GM23338 (cell line): Measurements from ENCODE around the gene EMC1. TPM values are rescaled to one million over a fixed set of nuclear protein-coding genes. Genes with fewer than 3 reads are reported as not detected.

ENCODE experiments used
- ATAC-seq: fragments of 200-7000 bp; cut with Tn5 transposase; 3 replicates; pipeline ENCODE4 v1.9.1; 2020
- DNase-seq: peaks from one replicate; pipeline ENCODE4 v3.0.0-alpha.2; 2015; ENCODE audit warnings: low spot score
- H2AFZ ChIP-seq: fragments of 200-600 bp; sonication (generic); 2 replicates; pipeline ENCODE4 v1.8.0; 2016; ENCODE audit warnings: antibody characterized with exemption, mild to moderate bottlenecking, moderate library complexity
- H3F3A ChIP-seq: fragments of 200-600 bp; sonication (generic); replicated peaks from 2 replicates; pipeline ENCODE4 v1.8.0; 2017; ENCODE audit warnings: antibody characterized with exemption, mixed run types, low read depth
- H3K27ac ChIP-seq: fragments of 200-600 bp; sonication (generic); 2 replicates; pipeline ENCODE4 v1.6.1; 2016; ENCODE audit warnings: low read depth
- H3K27me3 ChIP-seq: fragments of 200-600 bp; sonication (generic); 2 replicates; pipeline ENCODE4 v1.8.0; 2016; ENCODE audit warnings: mild to moderate bottlenecking, mixed run types, moderate library complexity; ENCODE audit not compliant: insufficient read depth
- H3K36me3 ChIP-seq: fragments of 200-600 bp; sonication (generic); 2 replicates; pipeline ENCODE4 v1.8.0; 2016; ENCODE audit warnings: mild to moderate bottlenecking; ENCODE audit not compliant: insufficient read depth
- H3K4me1 ChIP-seq: fragments of 200-600 bp; sonication (generic); 2 replicates; pipeline ENCODE4 v1.8.0; 2016; ENCODE audit warnings: mild to moderate bottlenecking, moderate library complexity; ENCODE audit not compliant: insufficient read depth
- H3K4me2 ChIP-seq: fragments of 200-600 bp; sonication (generic); 2 replicates; pipeline ENCODE4 v1.7.1; 2017; ENCODE audit warnings: mixed run types
- H3K4me3 ChIP-seq: fragments of 200-600 bp; sonication (generic); 2 replicates; pipeline ENCODE4 v1.6.1; 2016; ENCODE audit warnings: mixed run types
- H3K79me2 ChIP-seq: fragments of 200-600 bp; sonication (generic); replicated peaks from 2 replicates; pipeline ENCODE4 v1.8.0; 2017; ENCODE audit warnings: mild to moderate bottlenecking; ENCODE audit not compliant: insufficient read depth
- H3K9me2 ChIP-seq: fragments of 200-600 bp; sonication (generic); 2 replicates; pipeline ENCODE4 v1.8.0; 2017; ENCODE audit not compliant: insufficient read depth
- H4K20me1 ChIP-seq: fragments of 200-600 bp; sonication (generic); replicated peaks from 2 replicates; pipeline ENCODE4 v1.8.0; 2017; ENCODE audit warnings: mild to moderate bottlenecking; ENCODE audit not compliant: insufficient read depth
- H3K27ac Mint-ChIP-seq: 2 replicates; pipeline ENCODE4 v1.8.0; 2020; ENCODE audit warnings: inconsistent platforms, mild to moderate bottlenecking, moderate library complexity, mixed read lengths
- H3K27me3 Mint-ChIP-seq: 3 replicates; pipeline ENCODE4 v1.8.0; 2022; ENCODE audit warnings: low read depth, mild to moderate bottlenecking, moderate library complexity, mixed read lengths, inconsistent platforms; ENCODE audit not compliant: insufficient read depth, poor library complexity
- H3K36me3 Mint-ChIP-seq: 3 replicates; pipeline ENCODE4 v1.8.0; 2021; ENCODE audit warnings: low read depth, mild to moderate bottlenecking, inconsistent platforms, moderate library complexity, mixed read lengths
- H3K4me1 Mint-ChIP-seq: 3 replicates; pipeline ENCODE4 v1.8.0; 2020; ENCODE audit warnings: mild to moderate bottlenecking, inconsistent platforms, mixed read lengths
- H3K4me3 Mint-ChIP-seq: 3 replicates; pipeline ENCODE4 v1.8.0; 2021; ENCODE audit warnings: moderate library complexity, mild to moderate bottlenecking, inconsistent platforms, mixed read lengths
- H3K9me3 Mint-ChIP-seq: 3 replicates; pipeline ENCODE4 v1.8.0; 2020; ENCODE audit warnings: moderate library complexity, mild to moderate bottlenecking, inconsistent platforms, mixed read lengths
- CREB1 ChIP-seq: fragments of 250-450 bp; sonication (Bioruptor Pico); IDR thresholded peaks from 2 replicates; pipeline ENCODE4 v1.5.0; 2020; ENCODE audit warnings: low read depth, mild to moderate bottlenecking, moderate library complexity
- CTCF ChIP-seq, 2 experiments: fragments of 200-600 bp in 1 of 2; sonication (generic) in 1 of 2; conservative IDR thresholded peaks; 2 replicates each; pipeline versions ENCODE4 v1.5.1 to v1.6.1; 2016 to 2017; ENCODE audit warnings: antibody characterized with exemption in 2 of 2, low read depth in 2 of 2, mild to moderate bottlenecking in 2 of 2, moderate library complexity in 1 of 2
- ETS1 ChIP-seq: IDR thresholded peaks from 2 replicates; pipeline ENCODE4 v1.6.1; 2016; ENCODE audit warnings: antibody characterized with exemption
- EZH2 ChIP-seq: fragments of 200-600 bp; sonication (generic); IDR thresholded peaks from one replicate; pipeline ENCODE4 v1.8.0; 2017; ENCODE audit warnings: antibody characterized with exemption, mild to moderate bottlenecking, low read depth; ENCODE audit not compliant: unreplicated experiment
- EZH2phosphoT487 ChIP-seq: fragments of 200-600 bp; sonication (generic); IDR thresholded peaks from one replicate; pipeline ENCODE4 v1.8.1; 2018; ENCODE audit warnings: antibody characterized with exemption; ENCODE audit not compliant: unreplicated experiment
- JUNB ChIP-seq: IDR thresholded peaks from one replicate; pipeline ENCODE4 v1.6.1; 2016; ENCODE audit warnings: antibody characterized with exemption; ENCODE audit not compliant: unreplicated experiment
- NANOG ChIP-seq: IDR thresholded peaks from 2 replicates; pipeline ENCODE4 v1.6.1; 2016; ENCODE audit warnings: antibody characterized with exemption, borderline replicate concordance
- POLR2AphosphoS5 ChIP-seq: IDR thresholded peaks from 2 replicates; pipeline ENCODE4 v1.6.1; 2016; ENCODE audit warnings: antibody characterized with exemption, low read depth
- REST ChIP-seq: IDR thresholded peaks from one replicate; pipeline ENCODE4 v1.6.1; 2018; ENCODE audit warnings: antibody characterized with exemption; ENCODE audit not compliant: unreplicated experiment
- STAT1 ChIP-seq: IDR thresholded peaks from one replicate; pipeline ENCODE4 v1.6.1; 2016; ENCODE audit warnings: antibody characterized with exemption; ENCODE audit not compliant: unreplicated experiment
- ZNF114 ChIP-seq: fragments of 250-450 bp; sonication (Bioruptor Pico); IDR thresholded peaks from 2 replicates; pipeline ENCODE4 v1.5.0; 2020; ENCODE audit warnings: mild to moderate bottlenecking, moderate library complexity
- ZNF331 ChIP-seq: fragments of 250-450 bp; sonication (Bioruptor Pico); IDR thresholded peaks from 2 replicates; pipeline ENCODE4 v1.5.0; 2020; ENCODE audit warnings: low read depth, mild to moderate bottlenecking, moderate library complexity
- ZNF462 ChIP-seq: fragments of 250-450 bp; sonication (Bioruptor Pico); IDR thresholded peaks from 2 replicates; pipeline ENCODE4 v1.5.0; 2020; ENCODE audit warnings: mild to moderate bottlenecking, moderate library complexity
- polyA plus RNA-seq: library from polyadenylated mRNA; unstranded; fragments of >200 nt; fragmentation: Nextera tagmentation; extraction: Ambion mirVana; gene quantifications from 2 replicates; pipeline ENCODE4 v1.2.1, GENCODE V29; 2016
- total RNA-seq: library from RNA; depleted of rRNA; stranded (reverse); fragments of >200 nt; shearing (Covaris generic); gene quantifications from 2 replicates; pipeline ENCODE4 v1.2.3, GENCODE V29; 2014

The EMC1 gene
- total and polyA plus RNA-seq, 2 experiments from 2014 or later, result 17.6 to 53.0 TPM

- Mint-ChIP-seq H3K36me3 (peaks cover 90% of the 10 kb centered on the region), H3K27me3 (peaks cover 3% of the 10 kb centered on the region), H3K4me1 (no peaks in the 10 kb centered on the region), H3K9me3 (no peaks in the 10 kb centered on the region), H3K27ac (no peak overlapping the region), H3K4me3 (no peak overlapping the region)
- Histone ChIP-seq H3K4me1 (no peaks in the 10 kb centered on the region), H4K20me1 (peaks cover 19% of the 10 kb centered on the region), H2AFZ (no peak overlapping the region), H3K27ac (no peak overlapping the region), H3K9me2 (no peaks in the 10 kb centered on the region), H3K4me2 (no peak overlapping the region), H3K79me2 (no peaks in the 10 kb centered on the region), H3K4me3 (no peak overlapping the region), H3F3A (no peaks in the 10 kb centered on the region), H3K27me3 (no peaks in the 10 kb centered on the region), H3K36me3 (peaks cover 60% of the 10 kb centered on the region)
- DNase-seq, result no peak
- no peak for TF ChIP-seq REST
- no peak for TF ChIP-seq ZNF462 (CRISPR knock-in tag)
- TF ChIP-seq JUNB, result no peak
- TF ChIP-seq CREB1 (CRISPR knock-in tag), result no peak
- TF ChIP-seq EZH2phosphoT487, result no peak
- TF ChIP-seq STAT1, result no peak
- no peak for TF ChIP-seq EZH2
- TF ChIP-seq CTCF (conservative IDR thresholded peaks at IDR 0.05; ENCODE audit: low read depth in 2 of 2), result no peak
- no peak for TF ChIP-seq ETS1
- TF ChIP-seq POLR2AphosphoS5, result no peak
- TF ChIP-seq NANOG, result no peak
- no peak for TF ChIP-seq ZNF114 (CRISPR knock-in tag)
- TF ChIP-seq ZNF331 (CRISPR knock-in tag), result no peak
- ATAC-seq, result no peak
These were observed 28.1 kb downstream of the EMC1 start for GRCh38 chr1:19222979-19223824.
